Measurements from ENCODE around the gene DPYSL4. TPM values are rescaled to one million over a fixed set of nuclear protein-coding genes. Genes with fewer than 3 reads are reported as not detected.

Gene DPYSL4
- total RNA-seq, 1 donor from 2014 or later: 0.53 TPM

GRCh38 chr10:132154440-132154839 is 32.3 kb upstream of the DPYSL4 start:
- Mint-ChIP-seq H3K36me3 (ENCODE audit: low read depth) (no peaks in the 10 kb centered on the region), H3K4me3 (no peak overlapping the region), H3K4me1 (no peaks in the 10 kb centered on the region), H3K9me3 (no peaks in the 10 kb centered on the region), H3K27me3 (no peaks in the 10 kb centered on the region), H3K27ac (no peak overlapping the region)
- ATAC-seq (ENCODE audit: low read depth): no peak
- intact Hi-C loops (cut with micrococcal nuclease): no loop called here
- ChIA-PET CTCF (no interaction called here), POLR2A (no interaction called here)
- TF ChIP-seq, protein P1, sequence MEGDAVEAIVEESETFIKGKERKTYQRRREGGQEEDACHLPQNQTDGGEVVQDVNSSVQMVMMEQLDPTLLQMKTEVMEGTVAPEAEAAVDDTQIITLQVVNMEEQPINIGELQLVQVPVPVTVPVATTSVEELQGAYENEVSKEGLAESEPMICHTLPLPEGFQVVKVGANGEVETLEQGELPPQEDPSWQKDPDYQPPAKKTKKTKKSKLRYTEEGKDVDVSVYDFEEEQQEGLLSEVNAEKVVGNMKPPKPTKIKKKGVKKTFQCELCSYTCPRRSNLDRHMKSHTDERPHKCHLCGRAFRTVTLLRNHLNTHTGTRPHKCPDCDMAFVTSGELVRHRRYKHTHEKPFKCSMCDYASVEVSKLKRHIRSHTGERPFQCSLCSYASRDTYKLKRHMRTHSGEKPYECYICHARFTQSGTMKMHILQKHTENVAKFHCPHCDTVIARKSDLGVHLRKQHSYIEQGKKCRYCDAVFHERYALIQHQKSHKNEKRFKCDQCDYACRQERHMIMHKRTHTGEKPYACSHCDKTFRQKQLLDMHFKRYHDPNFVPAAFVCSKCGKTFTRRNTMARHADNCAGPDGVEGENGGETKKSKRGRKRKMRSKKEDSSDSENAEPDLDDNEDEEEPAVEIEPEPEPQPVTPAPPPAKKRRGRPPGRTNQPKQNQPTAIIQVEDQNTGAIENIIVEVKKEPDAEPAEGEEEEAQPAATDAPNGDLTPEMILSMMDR (IDR thresholded peaks at IDR 0.05): no peak
- DNase-seq: no peak

DNA sequence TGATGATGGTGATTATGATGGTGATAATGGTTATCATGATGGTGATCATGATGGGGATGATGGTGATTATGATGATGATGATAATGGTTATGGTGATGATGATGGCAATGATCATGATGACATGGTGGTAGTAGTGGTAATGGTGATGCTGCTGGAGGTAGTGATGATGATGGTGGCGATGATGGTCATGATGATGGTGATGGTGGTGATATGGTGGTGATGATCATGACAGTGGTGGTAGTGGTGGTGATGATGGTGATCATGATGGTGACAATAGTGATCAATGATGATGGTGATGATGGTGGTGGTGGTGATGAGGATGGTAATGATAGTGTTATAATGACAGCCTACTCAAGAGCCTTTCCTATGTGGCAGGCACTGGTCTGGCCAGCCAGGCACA is 31.8 kb upstream of the DPYSL4 start:
- ATAC-seq (ENCODE audit: low read depth) (no peak), DNase-seq (no peak)
- ChIA-PET CTCF (no interaction called here), POLR2A (no interaction called here)
- Mint-ChIP-seq H3K9me3 (no peaks in the 10 kb centered on the region), H3K36me3 (ENCODE audit: low read depth) (no peaks in the 10 kb centered on the region), H3K27ac (no peak overlapping the region), H3K4me3 (no peak overlapping the region), H3K27me3 (no peaks in the 10 kb centered on the region), H3K4me1 (no peaks in the 10 kb centered on the region)
- TF ChIP-seq, protein P1 (IDR thresholded peaks at IDR 0.05): no peak
- intact Hi-C loops (cut with micrococcal nuclease): no loop called here

GRCh38 chr10:132155723-132156381 is 30.9 kb upstream of the DPYSL4 start:
- CTCF ChIA-PET: no interaction called here
- TF ChIP-seq, protein P1 (IDR thresholded peaks at IDR 0.05): no peak
- Mint-ChIP-seq H3K36me3 (ENCODE audit: low read depth) (no peaks in the 10 kb centered on the region), H3K27ac (no peak overlapping the region), H3K9me3 (no peaks in the 10 kb centered on the region), H3K4me1 (no peaks in the 10 kb centered on the region), H3K27me3 (no peaks in the 10 kb centered on the region), H3K4me3 (no peak overlapping the region)
- DNase-seq (no peak), ATAC-seq (ENCODE audit: low read depth) (no peak)
- POLR2A ChIA-PET: no interaction called here
- intact Hi-C loops (cut with micrococcal nuclease): no loop called here

- intact Hi-C loops (cut with micrococcal nuclease): no loop called here
- ATAC-seq (ENCODE audit: low read depth) (no peak), DNase-seq (no peak)
- Mint-ChIP-seq H3K4me3 (no peak overlapping the region), H3K36me3 (ENCODE audit: low read depth) (no peaks in the 10 kb centered on the region), H3K27ac (no peak overlapping the region), H3K27me3 (no peaks in the 10 kb centered on the region), H3K4me1 (no peaks in the 10 kb centered on the region), H3K9me3 (no peaks in the 10 kb centered on the region)
- CTCF ChIA-PET: no interaction called here
- POLR2A ChIA-PET: no interaction called here
- TF ChIP-seq, protein P1 (IDR thresholded peaks at IDR 0.05): no peak
Measured at GRCh38 chr10:132156382-132156781, 30.4 kb upstream of the DPYSL4 start.

GRCh38 chr10:132157101-132157500 is 29.6 kb upstream of the DPYSL4 start:
- H3K4me1 Mint-ChIP-seq: peaks cover 4% of the 10 kb centered on the region
- intact Hi-C loops (cut with micrococcal nuclease): no loop called here
- TF ChIP-seq, protein P1 (IDR thresholded peaks at IDR 0.05): no peak
- DNase-seq: no peak
- H3K4me3 Mint-ChIP-seq: no peak overlapping the region
- CTCF ChIA-PET: no interaction called here
- POLR2A ChIA-PET: no interaction called here
- no peak for ATAC-seq (ENCODE audit: low read depth)
- H3K27me3 Mint-ChIP-seq: no peaks in the 10 kb centered on the region
- no peaks in the 10 kb centered on the region for H3K36me3 Mint-ChIP-seq (ENCODE audit: low read depth)
- no peak overlapping the region for H3K27ac Mint-ChIP-seq
- no peaks in the 10 kb centered on the region for H3K9me3 Mint-ChIP-seq

All from activated B cell treated with CpG ODN at 0.5 μM for 24 hours (primary cell).